ENCODE results near the gene CEP152. TPM values are rescaled to one million over a fixed set of nuclear protein-coding genes. Genes with fewer than 3 reads are reported as not detected.

Gene CEP152
- total and polyA plus RNA-seq, 9 of the 15 experiments (the other 6 are each of a cell fraction or from before 2014, with no cell fraction given), result 9.9 to 43.0 (median 23.6) TPM

DNA sequence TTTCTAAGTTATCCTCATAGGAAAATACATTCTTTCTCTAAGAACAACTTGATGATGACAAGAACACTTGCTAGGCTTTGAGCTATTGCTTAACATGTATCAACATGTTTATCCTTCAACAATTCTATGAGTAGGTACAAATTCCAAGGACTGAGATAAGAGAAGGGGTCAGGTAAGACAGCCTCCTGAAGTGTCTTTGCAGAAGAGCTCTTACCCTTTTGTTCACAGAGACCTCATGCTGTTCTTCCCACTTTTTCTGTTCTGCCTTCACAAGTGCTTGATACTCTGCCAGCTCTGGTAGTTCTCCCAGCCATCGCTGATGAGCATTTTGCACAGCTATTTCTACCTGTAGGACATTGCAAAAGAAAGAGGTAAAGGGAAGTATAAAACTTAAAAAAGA is 50.9 kb downstream of the CEP152 start (continued):
- TF ChIP-seq JUN (IDR thresholded peaks at IDR 0.05; ENCODE audit: borderline replicate concordance, low read depth, low read length), result no peak
- no peak for TF ChIP-seq JUN (CRISPR knock-in tag; IDR thresholded peaks at IDR 0.05; ENCODE audit: borderline replicate concordance)
- TF ChIP-seq FOXK1 (CRISPR knock-in tag; IDR thresholded peaks at IDR 0.05; ENCODE audit: borderline replicate concordance), result no peak
- no peak for TF ChIP-seq RBFOX2 (IDR thresholded peaks at IDR 0.05; ENCODE audit: low read depth, low read length)

DNA sequence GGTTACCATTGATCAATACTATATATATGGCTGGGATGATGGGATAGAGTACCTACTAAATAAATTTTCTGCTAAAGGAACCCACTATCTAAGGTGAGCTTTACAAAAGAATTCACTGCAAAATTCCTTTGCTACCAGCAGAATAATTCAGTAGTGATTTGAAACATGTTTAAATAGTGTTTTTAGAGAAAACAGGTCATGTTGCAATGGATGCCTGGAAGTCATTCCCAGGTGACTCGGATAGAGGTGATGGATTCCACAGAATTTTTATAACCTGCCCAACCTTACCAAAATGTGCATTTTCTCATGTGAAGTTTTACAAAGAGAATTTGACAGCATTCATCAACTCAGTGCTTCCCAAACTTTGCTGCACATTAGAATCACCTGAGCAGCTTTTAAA is 53.2 kb downstream of the CEP152 start:
- no peak for FAIRE-seq
- CTCF ChIA-PET (ENCODE audit: low intra/inter-chr PET ratio), result no interaction called here

DNA sequence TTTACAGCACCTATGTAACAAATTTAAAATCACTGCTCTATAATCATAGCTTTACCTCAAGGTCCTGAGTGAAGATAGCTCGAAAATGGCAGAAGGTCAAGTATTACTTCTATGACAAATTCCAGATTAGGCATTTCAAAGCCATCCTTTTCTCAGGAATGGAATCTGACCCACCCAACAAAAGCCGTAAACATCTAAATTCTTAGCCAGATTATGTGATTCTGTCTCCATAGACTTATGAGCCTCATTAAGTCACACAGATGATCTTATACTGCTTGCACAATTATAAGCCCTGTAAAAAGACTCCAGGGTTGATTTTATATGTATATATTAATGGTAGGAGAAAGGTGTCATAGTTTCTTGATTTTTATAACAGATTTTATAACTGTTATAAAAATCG is 56.9 kb downstream of the CEP152 start:
- no peak for DNase-seq (ENCODE audit: extremely low read depth in 1 of 4, low spot score in 3 of 4)
- intact Hi-C loops (cut with micrococcal nuclease), result no loop called here
- Histone ChIP-seq H4K20me1 (replicated peaks; ENCODE audit: control insufficient read depth, insufficient read depth, low read length) (no peaks in the 10 kb centered on the region), H3K4me1 (replicated peaks in 1 of 2; ENCODE audit: control insufficient read depth in 2 of 2, insufficient read depth in 2 of 2, low read length in 2 of 2) (no peaks in the 10 kb centered on the region), H3K9ac (ENCODE audit: insufficient read depth in 1 of 2, low read depth in 2 of 2, low read length in 2 of 2) (no peak overlapping the region), H3K27ac (ENCODE audit: extremely low read depth, low read depth, low read length) (no peak overlapping the region), H2AFZ (ENCODE audit: low read depth, low read length) (no peak overlapping the region), H3K9me3 (replicated peaks; ENCODE audit: control insufficient read depth, insufficient read depth, low read depth, low read length) (no peaks in the 10 kb centered on the region), H3K4me3 (no peak overlapping the region), H3K27me3 (ENCODE audit: control insufficient read depth in 2 of 2, insufficient read depth in 2 of 2, low read length in 2 of 2) (no peaks in the 10 kb centered on the region), H3K4me2 (ENCODE audit: insufficient read depth, low read length) (no peak overlapping the region), H3K79me2 (ENCODE audit: control insufficient read depth, insufficient read depth, low read length) (no peaks in the 10 kb centered on the region), H3K9me1 (ENCODE audit: control insufficient read depth, insufficient read depth, low read length) (no peaks in the 10 kb centered on the region), H3K36me3 (ENCODE audit: control insufficient read depth, insufficient read depth, low read length) (peaks cover 71% of the 10 kb centered on the region)
- no TSS peak for BruUV-seq (replicated peaks)
- no peak for ATAC-seq
- POLR2A ChIA-PET, result interaction anchor here (0.5 kb wide), 1 partner anchor 36 kb away, joined by 3 read pairs; no protein-coding TSS in a partner anchor
- in situ Hi-C loops (cut with MboI), result no loop called here
- FAIRE-seq, result no peak
- 73% methylated on average over 3 of the region's 3 CpGs for WGBS (ENCODE audit: insufficient coverage, low coverage, missing lambda C conversion rate)
- CTCF ChIA-PET (ENCODE audit: low intra/inter-chr PET ratio), result no interaction called here
- no peak for TF ChIP-seq U2AF1 (optimal IDR thresholded peaks at IDR 0.05; ENCODE audit: low read depth, low read length)
- TF ChIP-seq ZFX (CRISPR knock-in tag; IDR thresholded peaks at IDR 0.05), result no peak
- TF ChIP-seq, protein P1, sequence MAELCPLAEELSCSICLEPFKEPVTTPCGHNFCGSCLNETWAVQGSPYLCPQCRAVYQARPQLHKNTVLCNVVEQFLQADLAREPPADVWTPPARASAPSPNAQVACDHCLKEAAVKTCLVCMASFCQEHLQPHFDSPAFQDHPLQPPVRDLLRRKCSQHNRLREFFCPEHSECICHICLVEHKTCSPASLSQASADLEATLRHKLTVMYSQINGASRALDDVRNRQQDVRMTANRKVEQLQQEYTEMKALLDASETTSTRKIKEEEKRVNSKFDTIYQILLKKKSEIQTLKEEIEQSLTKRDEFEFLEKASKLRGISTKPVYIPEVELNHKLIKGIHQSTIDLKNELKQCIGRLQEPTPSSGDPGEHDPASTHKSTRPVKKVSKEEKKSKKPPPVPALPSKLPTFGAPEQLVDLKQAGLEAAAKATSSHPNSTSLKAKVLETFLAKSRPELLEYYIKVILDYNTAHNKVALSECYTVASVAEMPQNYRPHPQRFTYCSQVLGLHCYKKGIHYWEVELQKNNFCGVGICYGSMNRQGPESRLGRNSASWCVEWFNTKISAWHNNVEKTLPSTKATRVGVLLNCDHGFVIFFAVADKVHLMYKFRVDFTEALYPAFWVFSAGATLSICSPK (IDR thresholded peaks at IDR 0.05; ENCODE audit: borderline replicate concordance), result no peak
- TF ChIP-seq, protein P2, sequence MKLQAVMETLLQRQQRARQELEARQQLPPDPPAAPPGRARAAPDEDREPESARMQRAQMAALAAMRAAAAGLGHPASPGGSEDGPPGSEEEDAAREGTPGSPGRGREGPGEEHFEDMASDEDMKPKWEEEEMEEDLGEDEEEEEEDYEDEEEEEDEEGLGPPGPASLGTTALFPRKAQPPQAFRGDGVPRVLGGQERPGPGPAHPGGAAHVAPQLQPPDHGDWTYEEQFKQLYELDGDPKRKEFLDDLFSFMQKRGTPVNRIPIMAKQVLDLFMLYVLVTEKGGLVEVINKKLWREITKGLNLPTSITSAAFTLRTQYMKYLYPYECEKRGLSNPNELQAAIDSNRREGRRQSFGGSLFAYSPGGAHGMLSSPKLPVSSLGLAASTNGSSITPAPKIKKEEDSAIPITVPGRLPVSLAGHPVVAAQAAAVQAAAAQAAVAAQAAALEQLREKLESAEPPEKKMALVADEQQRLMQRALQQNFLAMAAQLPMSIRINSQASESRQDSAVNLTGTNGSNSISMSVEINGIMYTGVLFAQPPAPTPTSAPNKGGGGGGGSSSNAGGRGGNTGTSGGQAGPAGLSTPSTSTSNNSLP (IDR thresholded peaks at IDR 0.05; ENCODE audit: borderline replicate concordance, low read depth, low read length), result no peak
- TF ChIP-seq TAF15 (IDR thresholded peaks at IDR 0.05; ENCODE audit: low read depth, low read length), result no peak

More for the DNA sequence above, 53.2 kb downstream of the CEP152 start:
- no peak overlapping the region for H3K4me3 ChIP-seq
- in situ Hi-C loops (cut with MboI), result no loop called here
- no peaks in the 10 kb centered on the region for H3K9me1 ChIP-seq (ENCODE audit: control insufficient read depth, insufficient read depth, low read length)
- no peaks in the 10 kb centered on the region for H3K4me1 ChIP-seq (replicated peaks in 1 of 2; ENCODE audit: control insufficient read depth in 2 of 2, insufficient read depth in 2 of 2, low read length in 2 of 2)
- H3K4me2 ChIP-seq (ENCODE audit: insufficient read depth, low read length), result no peak overlapping the region
- no peaks in the 10 kb centered on the region for H4K20me1 ChIP-seq (replicated peaks; ENCODE audit: control insufficient read depth, insufficient read depth, low read length)
- no peak overlapping the region for H2AFZ ChIP-seq (ENCODE audit: low read depth, low read length)
- POLR2A ChIA-PET, result no interaction called here
- no peak for TF ChIP-seq FOXK1 (CRISPR knock-in tag; IDR thresholded peaks at IDR 0.05; ENCODE audit: borderline replicate concordance)
- no peak for TF ChIP-seq ELF4 (CRISPR knock-in tag; IDR thresholded peaks at IDR 0.05)
- no peak overlapping the region for H3K9ac ChIP-seq (ENCODE audit: insufficient read depth in 1 of 2, low read depth in 2 of 2, low read length in 2 of 2)
- H3K79me2 ChIP-seq (ENCODE audit: control insufficient read depth, insufficient read depth, low read length), result no peaks in the 10 kb centered on the region
- DNase-seq (ENCODE audit: extremely low read depth in 1 of 4, low spot score in 3 of 4) (no peak), ATAC-seq (no peak)
- intact Hi-C loops (cut with micrococcal nuclease), result no loop called here
- no peaks in the 10 kb centered on the region for H3K9me3 ChIP-seq (replicated peaks; ENCODE audit: control insufficient read depth, insufficient read depth, low read depth, low read length)
- BruUV-seq (replicated peaks), result no TSS peak
- no peak overlapping the region for H3K27ac ChIP-seq (ENCODE audit: extremely low read depth, low read depth, low read length)
- WGBS (ENCODE audit: insufficient coverage, low coverage, missing lambda C conversion rate), result 100% methylated on average over 1 of the region's 1 CpG
- H3K36me3 ChIP-seq (ENCODE audit: control insufficient read depth, insufficient read depth, low read length), result peaks cover 76% of the 10 kb centered on the region
- no peaks in the 10 kb centered on the region for H3K27me3 ChIP-seq (ENCODE audit: control insufficient read depth in 2 of 2, insufficient read depth in 2 of 2, low read length in 2 of 2)
